Middle frontal gyrus (tissue), 1 donor: ENCODE results near the gene AEBP2.
"Not testable (repeated sequence)": the region's sequence is repeated elsewhere in the genome, so short reads cannot be mapped to it uniquely, and the experiment has no call there.

Experiments used
- DNase-seq: peaks from one replicate; pipeline ENCODE4 v3.0.0-alpha.2; 2015; ENCODE audit warnings: low spot score; ENCODE audit errors: extremely low spot score

AEBP2 gene

GRCh38 chr12:19419086-19419485 is 20.2 kb upstream of the AEBP2 start:
- no peak for DNase-seq

- no peak for DNase-seq
Measured at GRCh38 chr12:19421503-19422282, 17.6 kb upstream of the AEBP2 start.

GRCh38 chr12:19423166-19423930 is 15.9 kb upstream of the AEBP2 start:
- DNase-seq, result no peak

GRCh38 chr12:19428246-19428645 is 11.0 kb upstream of the AEBP2 start:
- no peak for DNase-seq

GRCh38 chr12:19429491-19429890 is 9.8 kb upstream of the AEBP2 start:
- not testable (repeated sequence) for DNase-seq

GRCh38 chr12:19430988-19431387 is 8.3 kb upstream of the AEBP2 start:
- no peak for DNase-seq

- no peak for DNase-seq
Measured at GRCh38 chr12:19431407-19432308, 7.6 kb upstream of the AEBP2 start.

GRCh38 chr12:19432309-19433170 is 6.8 kb upstream of the AEBP2 start:
- no peak for DNase-seq

- DNase-seq, result no peak
Measured at GRCh38 chr12:19434538-19434937, 4.8 kb upstream of the AEBP2 start.

- no peak for DNase-seq
Measured at GRCh38 chr12:19435831-19436497, 3.3 kb upstream of the AEBP2 start.

GRCh38 chr12:19436931-19437330 is 2.4 kb upstream of the AEBP2 start:
- no peak for DNase-seq

GRCh38 chr12:19437996-19438395 is 1.3 kb upstream of the AEBP2 start:
- no peak for DNase-seq

- no peak for DNase-seq
Measured at GRCh38 chr12:19440019-19440858, 947 bp downstream of the AEBP2 start.

GRCh38 chr12:19440916-19441315 is 1.6 kb downstream of the AEBP2 start:
- DNase-seq, result no peak

- no peak for DNase-seq
Measured at GRCh38 chr12:19443585-19443984, 4.3 kb downstream of the AEBP2 start.

GRCh38 chr12:19444097-19444496 is 4.8 kb downstream of the AEBP2 start:
- DNase-seq, result no peak

GRCh38 chr12:19447386-19447785 is 8.1 kb downstream of the AEBP2 start:
- no peak for DNase-seq

GRCh38 chr12:19449814-19450213 is 10.5 kb downstream of the AEBP2 start:
- DNase-seq, result no peak

GRCh38 chr12:19450362-19450761 is 11.1 kb downstream of the AEBP2 start:
- DNase-seq, result no peak
